Progenitor cell of endocrine pancreas (in vitro differentiated cells): ENCODE data around the gene BCAP31. TPM values are rescaled to one million over a fixed set of nuclear protein-coding genes. Genes with fewer than 3 reads are reported as not detected.

Source experiments
- DNase-seq: peaks from one replicate; pipeline ENCODE4 v3.0.0; 2021; ENCODE audit warnings: low spot score; ENCODE audit not compliant: unreplicated experiment
- H3K27ac Mint-ChIP-seq: 2 replicates; pipeline ENCODE4 v1.8.0; 2021; ENCODE audit warnings: mild to moderate bottlenecking, moderate library complexity, mixed read lengths
- H3K27me3 Mint-ChIP-seq: 2 replicates; pipeline ENCODE4 v1.8.0; 2021; ENCODE audit warnings: mixed read lengths
- H3K36me3 Mint-ChIP-seq: 2 replicates; pipeline ENCODE4 v1.8.0; 2022; ENCODE audit warnings: mixed read lengths; ENCODE audit not compliant: insufficient read depth
- H3K4me1 Mint-ChIP-seq: 2 replicates; pipeline ENCODE4 v1.8.0; 2021; ENCODE audit warnings: low read depth, mixed read lengths
- H3K4me3 Mint-ChIP-seq: 2 replicates; pipeline ENCODE4 v1.8.0; 2021; ENCODE audit warnings: low read depth, mild to moderate bottlenecking, moderate library complexity, mixed read lengths
- H3K9me3 Mint-ChIP-seq: 2 replicates; pipeline ENCODE4 v1.8.0; 2021; ENCODE audit warnings: low read depth, mixed read lengths
- CTCF ChIP-seq: fragments of 200-600 bp; sonication (generic); IDR thresholded peaks from one replicate; pipeline ENCODE4 v1.5.0; 2021; ENCODE audit warnings: antibody characterized with exemption, mild to moderate bottlenecking; ENCODE audit not compliant: unreplicated experiment
- total RNA-seq: library from RNA; stranded (reverse); gene quantifications from 2 replicates; pipeline ENCODE4 v1.2.1, GENCODE V29; 2021

The BCAP31 gene
- total RNA-seq, 1 donor from 2014 or later, result 142 TPM

- H3K36me3 Mint-ChIP-seq, result peaks cover 9% of the 10 kb centered on the region
- H3K4me3 Mint-ChIP-seq, result peak overlapping the region; percentile 80
- peak overlapping the region; percentile 96 for H3K27ac Mint-ChIP-seq
- TF ChIP-seq CTCF, result no peak
- DNase-seq, result no peak
- no peaks in the 10 kb centered on the region for H3K9me3 Mint-ChIP-seq
- H3K27me3 Mint-ChIP-seq, result no peaks in the 10 kb centered on the region
- peaks cover 16% of the 10 kb centered on the region for H3K4me1 Mint-ChIP-seq
These were observed 1.4 kb downstream of the BCAP31 start for GRCh38 chrX:153722704-153723350.

- H3K36me3 Mint-ChIP-seq, result peaks cover 9% of the 10 kb centered on the region
These were observed 4.5 kb downstream of the BCAP31 start for GRCh38 chrX:153719701-153720100.

GRCh38 chrX:153719238-153719637 is 4.9 kb downstream of the BCAP31 start:
- Mint-ChIP-seq H3K27me3 (no peaks in the 10 kb centered on the region), H3K36me3 (peaks cover 10% of the 10 kb centered on the region), H3K4me1 (peaks cover 6% of the 10 kb centered on the region), H3K9me3 (peaks cover 2% of the 10 kb centered on the region), H3K4me3 (no peak overlapping the region), H3K27ac (no peak overlapping the region)
- no peak for TF ChIP-seq CTCF
- no peak for DNase-seq

More at GRCh38 chrX:153719701-153720100, 4.5 kb downstream of the BCAP31 start:
- Mint-ChIP-seq H3K4me1 (peaks cover 6% of the 10 kb centered on the region), H3K9me3 (no peaks in the 10 kb centered on the region), H3K4me3 (no peak overlapping the region), H3K27me3 (no peaks in the 10 kb centered on the region), H3K27ac (no peak overlapping the region)
- no peak for TF ChIP-seq CTCF
- DNase-seq, result no peak

- DNase-seq, result no peak
- H3K4me3 Mint-ChIP-seq, result no peak overlapping the region
- peaks cover 2% of the 10 kb centered on the region for H3K4me1 Mint-ChIP-seq
- TF ChIP-seq CTCF, result no peak
- no peak overlapping the region for H3K27ac Mint-ChIP-seq
- H3K36me3 Mint-ChIP-seq, result peaks cover 14% of the 10 kb centered on the region
- no peaks in the 10 kb centered on the region for H3K27me3 Mint-ChIP-seq
- peaks cover 8% of the 10 kb centered on the region for H3K9me3 Mint-ChIP-seq
These were observed 6.7 kb downstream of the BCAP31 start for GRCh38 chrX:153717445-153717844.

GRCh38 chrX:153714256-153714655 is 9.9 kb downstream of the BCAP31 start:
- Mint-ChIP-seq H3K27ac (no peak overlapping the region), H3K9me3 (peaks cover 11% of the 10 kb centered on the region), H3K4me3 (no peak overlapping the region), H3K4me1 (no peaks in the 10 kb centered on the region), H3K27me3 (no peaks in the 10 kb centered on the region), H3K36me3 (peaks cover 11% of the 10 kb centered on the region)
- no peak for TF ChIP-seq CTCF
- DNase-seq, result no peak
